ENCODE data around the gene PUS7. TPM values are rescaled to one million over a fixed set of nuclear protein-coding genes. Genes with fewer than 3 reads are reported as not detected.

The PUS7 gene
- total RNA-seq, 1 experiment from 2014 or later, result 39.0 TPM

GRCh38 chr7:105438847-105439173, 83.3 kb downstream of the PUS7 start:
- no peak overlapping the region for H3K27ac ChIP-seq (ENCODE audit: low read depth, low read length)

More at GRCh38 chr7:105438847-105439173, 83.3 kb downstream of the PUS7 start:
- Histone ChIP-seq H3K9ac (ENCODE audit: low read length) (no peak overlapping the region), H3K4me1 (ENCODE audit: control insufficient read depth in 1 of 2, insufficient read depth in 2 of 2, low read length in 2 of 2) (peaks cover 0 to 8% of the 10 kb centered on the region in 2 experiments; a peak in 1 of 4 replicates), H4K20me1 (ENCODE audit: insufficient read depth) (no peaks in the 10 kb centered on the region), H3K9me2 (ENCODE audit: insufficient read depth) (no peaks in the 10 kb centered on the region), H3K36me3 (ENCODE audit: control insufficient read depth in 1 of 2, insufficient read depth in 2 of 2, low read length in 2 of 2) (no peaks in the 10 kb centered on the region), H2AFZ (ENCODE audit: low read depth, low read length, poor library complexity, severe bottlenecking) (no peak overlapping the region), H3K27me3 (ENCODE audit: insufficient read depth, low read length) (no peaks in the 10 kb centered on the region), H3K9me3 (ENCODE audit: control insufficient read depth in 1 of 2, insufficient read depth in 1 of 2, low read depth in 1 of 2, low read length in 2 of 2) (no peaks in the 10 kb centered on the region), H3K4me3 (replicated peaks in 1 of 2; ENCODE audit: low read depth in 1 of 2, low read length in 2 of 2) (no peak overlapping the region), H3K79me2 (ENCODE audit: insufficient read depth, low read length) (no peaks in the 10 kb centered on the region), H3K4me2 (ENCODE audit: low read length) (no peak overlapping the region)
- ChIA-PET RAD21 (ENCODE audit: low non-redundant PET in 1 of 2, low total read pairs in 2 of 2, uncharacterized antibody in 2 of 2, unreplicated experiment in 2 of 2) (interaction anchor here in 1 of 2 experiments (0.7 kb wide), 1 partner anchor 299 kb away, joined by 6 read pairs; no protein-coding TSS in a partner anchor), POLR2A (no interaction called here), CTCF (interaction anchor here (0.9 kb wide), 1 partner anchor 298 kb away, joined by 3 read pairs; no protein-coding TSS in a partner anchor)
- BruUV-seq (replicated peaks), result no TSS peak
- peak; percentile 20; the same call in 1 of the 2 replicates for ATAC-seq
- intact Hi-C loops (cut with micrococcal nuclease), result no loop called here
- TF ChIP-seq EZH2phosphoT487 (IDR thresholded peaks at IDR 0.05; ENCODE audit: borderline replicate concordance) (no peak), CTCF (IDR thresholded peaks at IDR 0.05 in 2 of 3, conservative IDR thresholded peaks at IDR 0.05 in 1 of 3; ENCODE audit: borderline replicate concordance in 1 of 3, insufficient read depth in 1 of 3, low read depth in 2 of 3, low read length in 2 of 3) (no peak), FOSL1 (IDR thresholded peaks at IDR 0.05; ENCODE audit: low read depth) (no peak), POLR2A (IDR thresholded peaks at IDR 0.05; ENCODE audit: borderline replicate concordance, extremely low read depth, insufficient read depth, insufficient read length) (no peak), SRF (IDR thresholded peaks at IDR 0.05; ENCODE audit: low read depth) (no peak), MAX (IDR thresholded peaks at IDR 0.05) (no peak), EZH2 (IDR thresholded peaks at IDR 0.05) (no peak)
- no peak for DNase-seq (ENCODE audit: low read depth, low spot score)

All from HCT116 (cell line).